HG02938 (cell line): Measurements from ENCODE around the gene DPEP1.
"Not testable (repeated sequence)": the region's sequence is repeated elsewhere in the genome, so short reads cannot be mapped to it uniquely, and the experiment has no call there.

Experiments
- ATAC-seq: cut with Tn5 transposase; IDR thresholded peaks from one replicate; pipeline ENCODE4 v1.9.1; 2021; ENCODE audit warnings: mild to moderate bottlenecking, moderate library complexity; ENCODE audit not compliant: unreplicated experiment

Gene DPEP1

GRCh38 chr16:89645122-89645521 lies 31.7 kb downstream of the DPEP1 start:
- ATAC-seq, result no peak

- ATAC-seq, result no peak
Observed at GRCh38 chr16:89646270-89646669, 32.8 kb downstream of the DPEP1 start.

GRCh38 chr16:89646906-89647305 lies 33.5 kb downstream of the DPEP1 start:
- no peak for ATAC-seq

GRCh38 chr16:89651584-89651983 lies 38.1 kb downstream of the DPEP1 start:
- no peak for ATAC-seq

- no peak for ATAC-seq
Observed at GRCh38 chr16:89653656-89654295, 40.3 kb downstream of the DPEP1 start.

GRCh38 chr16:89655062-89655643 lies 41.7 kb downstream of the DPEP1 start:
- ATAC-seq, result no peak

GRCh38 chr16:89656435-89657121 lies 43.1 kb downstream of the DPEP1 start:
- no peak for ATAC-seq

- peak; percentile 83 for ATAC-seq
Observed at GRCh38 chr16:89657442-89658220, 44.2 kb downstream of the DPEP1 start, which contains the start of the genes CHMP1A and SPATA33. CHMP1A (minus strand) TSS chr16:89657708; CDS start chr16:89657588, 120 bp downstream. SPATA33 (plus strand) TSS chr16:89657836; CDS start chr16:89657912, 76 bp downstream.

- ATAC-seq, result no peak
Observed at GRCh38 chr16:89658221-89658879, 44.9 kb downstream of the DPEP1 start.

- no peak for ATAC-seq
Observed at GRCh38 chr16:89660146-89660545, 46.7 kb downstream of the DPEP1 start.

- no peak for ATAC-seq
Observed at GRCh38 chr16:89661215-89661614, 47.8 kb downstream of the DPEP1 start.

GRCh38 chr16:89664238-89664637 lies 50.8 kb downstream of the DPEP1 start:
- ATAC-seq, result not testable (repeated sequence)

GRCh38 chr16:89667000-89667399 lies 53.6 kb downstream of the DPEP1 start:
- not testable (repeated sequence) for ATAC-seq

- no peak for ATAC-seq
Observed at GRCh38 chr16:89667633-89668032, 54.2 kb downstream of the DPEP1 start.

- ATAC-seq, result no peak
Observed at GRCh38 chr16:89668790-89669158, 55.3 kb downstream of the DPEP1 start.

- no peak for ATAC-seq
Observed at GRCh38 chr16:89669755-89670154, 56.3 kb downstream of the DPEP1 start.

- no peak for ATAC-seq
Observed at GRCh38 chr16:89670496-89671431, 57.3 kb downstream of the DPEP1 start.

- not testable (repeated sequence) for ATAC-seq
Observed at GRCh38 chr16:89671565-89671964, 58.1 kb downstream of the DPEP1 start.

GRCh38 chr16:89672177-89672941 lies 58.9 kb downstream of the DPEP1 start:
- no peak for ATAC-seq
